SHP77 (cell line): ENCODE data around the gene NANOS1.

Experiments used
- DNase-seq, 2 experiments: peaks; one replicate each; lab custom pipeline; 2025; lab: John Stamatoyannopoulos, UW

The NANOS1 gene

DNA sequence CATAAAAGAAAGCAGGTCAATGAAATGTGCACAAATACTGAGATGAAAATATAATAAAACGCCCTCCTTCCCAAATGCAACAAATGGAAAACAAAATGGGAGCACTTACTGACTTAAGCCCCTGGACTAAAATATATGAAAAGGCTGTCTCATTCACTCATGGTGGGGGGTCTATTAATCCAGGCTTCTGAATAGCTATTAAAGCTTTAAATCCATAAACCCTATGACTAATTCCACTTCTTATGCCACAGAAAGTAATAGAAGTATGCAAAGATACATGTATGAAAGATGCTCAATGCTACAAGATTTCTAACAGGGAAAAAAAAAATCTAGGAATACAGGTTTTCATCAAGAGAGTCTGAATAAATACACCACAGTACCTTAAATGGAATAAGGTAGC, 30.6 kb downstream of the NANOS1 start:
- DNase-seq, result no peak

DNA sequence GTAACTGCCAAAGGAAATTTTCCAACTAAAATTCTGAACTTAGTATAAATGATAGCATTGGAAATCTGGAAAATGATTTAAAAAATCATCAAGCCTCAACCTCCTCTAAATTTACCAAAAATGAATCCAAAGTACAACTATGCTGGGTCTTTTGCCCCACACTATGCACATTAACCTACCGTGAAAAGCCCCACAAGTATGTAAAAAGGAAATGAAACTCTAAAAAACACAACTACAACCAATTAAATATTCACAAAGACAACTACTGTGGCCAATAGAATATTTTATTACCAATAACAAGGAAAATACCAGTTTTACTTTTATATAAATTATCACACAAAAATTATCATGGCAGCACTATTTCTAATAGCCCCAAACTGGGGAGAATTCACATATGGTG, 31.8 kb downstream of the NANOS1 start:
- no peak for DNase-seq

DNA sequence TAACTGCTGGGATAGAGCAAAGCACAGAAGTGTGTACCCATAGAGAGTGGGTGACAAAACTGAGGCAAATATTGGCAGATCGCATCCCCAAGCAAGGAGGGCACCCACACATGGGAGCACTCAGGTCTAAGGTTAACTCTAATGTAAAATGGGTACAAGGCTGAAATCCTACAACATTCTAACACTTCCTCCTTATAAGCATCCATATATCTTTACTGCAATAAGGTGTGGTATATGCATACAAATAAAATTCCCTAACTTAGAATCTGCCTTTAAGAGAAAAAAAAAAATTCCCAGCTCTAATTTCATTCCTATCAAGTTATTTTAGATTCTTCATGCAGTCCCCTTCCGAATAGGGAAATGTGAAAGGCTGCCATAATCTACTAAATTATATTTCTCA, 32.4 kb downstream of the NANOS1 start:
- no peak for DNase-seq

DNA sequence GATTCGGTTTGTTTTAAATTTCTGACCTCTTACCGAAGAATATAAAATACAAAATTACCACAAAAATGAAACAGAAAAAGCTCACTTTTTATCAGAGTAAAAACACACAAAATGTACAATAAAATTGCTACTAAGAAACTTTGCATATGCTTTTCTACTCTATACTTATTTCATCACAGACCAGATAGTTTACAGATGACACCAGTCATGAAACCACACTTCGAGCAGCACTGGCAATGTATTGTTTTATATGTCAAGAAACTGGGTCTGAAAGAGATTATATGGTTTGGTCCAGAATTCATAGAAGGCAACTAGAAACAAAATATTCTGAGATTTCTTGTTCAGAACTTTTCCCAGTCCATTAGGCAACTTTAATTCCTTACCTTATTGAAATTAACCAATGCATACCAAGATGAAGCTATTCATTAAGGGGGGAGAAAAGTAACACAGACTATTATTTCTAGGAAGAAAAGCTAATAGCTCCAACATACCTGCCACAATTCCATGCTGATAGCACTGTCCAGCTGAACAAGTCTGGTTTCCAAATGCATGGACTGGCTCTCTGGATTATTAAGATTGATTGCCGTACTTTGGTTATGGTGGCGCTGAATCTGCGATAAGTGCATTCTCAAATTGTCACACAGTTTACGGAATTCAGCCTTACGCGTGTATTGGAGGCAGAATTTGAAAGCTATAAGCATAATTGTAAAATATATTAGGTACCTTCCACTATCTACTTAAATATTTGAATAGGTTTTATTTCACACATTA, 41.1 kb downstream of the NANOS1 start:
- no peak for DNase-seq

DNA sequence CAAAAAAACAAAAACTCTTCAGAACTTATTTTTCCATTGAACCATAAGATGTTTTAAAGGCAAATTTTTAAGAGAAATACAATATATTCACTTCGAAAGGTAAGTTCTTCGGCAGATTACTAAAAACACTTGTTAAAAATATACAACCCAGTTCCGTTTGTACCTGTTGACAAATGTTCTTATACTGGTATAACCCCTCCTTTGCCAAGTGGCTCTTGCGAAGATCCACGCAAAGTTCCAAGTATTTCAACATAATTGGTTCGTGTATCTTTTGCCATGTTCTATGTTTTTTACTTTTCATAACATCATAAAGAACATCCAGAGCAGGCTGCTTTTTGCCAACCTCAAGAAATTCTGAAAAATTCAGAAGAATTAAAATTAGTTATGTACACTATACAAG, 44.1 kb downstream of the NANOS1 start:
- no peak for DNase-seq

DNA sequence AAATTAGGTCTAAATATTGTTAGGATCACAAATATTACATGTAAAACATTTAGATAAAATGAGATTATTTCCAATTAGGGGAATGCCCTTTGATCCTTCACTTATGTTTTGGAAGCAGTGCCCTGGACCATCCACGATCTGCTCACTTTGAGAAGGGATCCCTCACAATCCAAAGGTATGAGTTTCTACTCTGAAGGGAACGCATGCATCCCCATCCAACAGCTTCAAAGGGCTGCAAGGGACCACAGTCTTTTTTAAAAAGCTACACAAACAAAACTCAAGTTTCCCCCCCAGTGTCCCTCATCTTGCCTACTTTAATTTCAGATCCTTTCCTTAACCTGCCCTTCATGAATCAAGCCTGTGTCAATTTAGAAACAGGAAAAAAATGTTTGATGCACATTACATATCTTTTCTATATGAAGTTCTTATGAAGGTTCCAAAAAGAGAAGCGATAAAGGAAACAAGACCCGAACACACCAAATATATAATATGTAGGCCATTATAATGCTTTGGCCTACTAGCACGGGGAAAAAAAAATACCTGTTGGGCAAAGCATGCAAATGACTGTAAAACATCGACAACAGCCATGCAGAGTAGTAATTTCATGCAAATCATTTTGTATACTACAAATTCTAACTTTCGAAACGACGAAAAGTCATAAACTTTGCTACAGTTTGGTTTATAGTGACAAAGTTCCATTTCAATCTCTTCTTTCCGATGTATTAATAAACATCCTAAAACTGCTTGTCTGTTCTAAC, 49.1 kb downstream of the NANOS1 start:
- no peak for DNase-seq

DNA sequence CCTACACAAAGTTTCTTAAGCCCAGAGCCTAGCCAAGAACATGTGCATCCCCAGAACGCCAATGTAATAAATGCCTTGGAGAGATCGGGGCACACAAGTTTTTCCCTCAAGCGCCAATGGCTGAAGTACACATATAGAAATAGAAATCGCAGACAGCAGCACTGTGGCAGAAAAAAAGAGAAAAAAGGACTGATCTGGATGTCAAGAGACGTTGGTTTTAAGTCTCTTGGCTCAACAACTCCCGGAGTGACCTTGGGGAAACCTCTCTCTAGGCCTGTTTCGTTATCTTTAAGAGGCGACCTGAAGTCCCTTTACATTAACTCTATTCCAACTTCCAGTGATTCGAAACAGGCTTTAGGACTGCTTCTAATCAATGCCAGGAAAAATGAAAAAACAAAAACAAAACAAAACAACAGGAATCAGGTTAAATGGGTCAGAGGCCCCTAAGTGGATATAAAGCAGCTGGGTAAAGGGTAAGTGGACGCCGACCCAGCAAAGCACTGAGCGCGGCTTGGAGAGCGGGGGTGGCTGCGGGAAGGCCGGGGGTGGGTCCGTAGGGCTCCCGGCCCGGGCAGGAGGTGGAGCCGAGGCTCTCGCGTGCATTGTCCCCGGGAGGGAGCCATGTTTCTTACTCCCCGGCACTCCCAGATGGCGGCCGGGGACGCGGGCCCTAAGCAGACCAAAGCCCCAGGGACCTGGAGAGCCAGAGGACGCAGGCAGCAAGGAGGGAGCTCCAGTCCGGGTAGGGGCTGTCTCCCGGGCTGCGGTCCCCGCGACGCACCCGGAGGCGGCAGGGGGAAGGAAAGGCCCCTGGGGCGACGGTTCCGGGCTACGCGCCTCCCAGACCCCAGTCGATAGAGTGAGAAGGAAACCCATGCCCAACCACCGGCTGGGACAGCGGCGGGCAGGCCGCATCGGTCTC, 50.3 kb downstream of the NANOS1 start:
- peak; percentile 35 to 47 for DNase-seq

DNA sequence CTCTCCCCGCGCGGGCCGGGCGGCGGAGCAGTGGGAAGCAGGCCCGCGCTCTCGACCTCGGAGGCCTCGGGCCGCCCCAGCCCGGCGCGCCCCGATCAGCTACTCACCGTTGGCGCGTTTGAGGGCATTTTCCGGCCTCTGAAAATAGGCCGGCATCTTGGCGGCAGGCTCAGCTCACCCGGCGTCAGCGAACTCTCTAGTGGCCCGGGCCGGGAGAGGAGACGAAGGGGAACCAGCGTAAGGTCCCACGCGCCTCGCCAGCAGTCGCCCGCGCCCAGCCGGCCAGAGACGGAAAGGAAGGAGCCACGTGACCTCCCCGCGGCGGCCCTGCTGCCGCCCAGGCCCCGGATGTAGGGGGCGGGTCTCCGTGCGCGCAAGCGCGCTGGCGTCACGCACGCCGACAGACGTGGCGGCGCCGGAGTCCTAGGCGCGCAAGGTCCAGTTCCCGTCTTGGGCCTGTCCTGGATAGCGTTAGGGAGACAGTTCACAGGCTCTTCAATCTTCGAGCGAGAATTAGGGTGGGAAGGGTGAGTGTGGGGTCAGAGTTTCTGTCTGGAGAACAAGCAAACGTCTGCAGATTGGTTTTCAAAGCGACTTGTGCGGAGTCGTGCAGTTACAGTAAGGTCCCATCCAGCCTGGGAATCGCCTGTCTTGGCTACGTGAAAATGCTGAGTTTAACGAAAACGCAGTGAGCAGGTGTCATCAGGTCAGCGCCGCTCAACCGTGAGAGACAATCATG, 51.2 kb downstream of the NANOS1 start, which contains the start of gene EIF3A:
EIF3A (minus strand) TSS at position 297 of the 739 bp plus-strand sequence; CDS start at position 156, 141 bp downstream.
- DNase-seq, result peak; percentile 81 to 83
